Astrocyte of the cerebellum (primary cell): Measurements from ENCODE around the gene APP.

Experiments
- DNase-seq: peaks from one replicate; pipeline ENCODE4 v3.0.0-alpha.2; 2011; ENCODE audit warnings: low read depth
- H3K4me3 ChIP-seq: 2 replicates; pipeline ENCODE4 v1.5.1; 2011; ENCODE audit warnings: mild to moderate bottlenecking, low read depth, low read length, moderate library complexity
- CTCF ChIP-seq: IDR thresholded peaks from 2 replicates; pipeline ENCODE4 v1.5.1; 2012; ENCODE audit warnings: low read length, low read depth, moderate library complexity, mild to moderate bottlenecking; ENCODE audit errors: missing control alignments
- in situ Hi-C: cut with HindIII; loops from 2 replicates; pipeline ENCODE4 v1.10.0; 2017; ENCODE audit warnings: low sequenced_read_pairs

Gene APP

GRCh38 chr21:26194811-26195251 lies 24.3 kb upstream of the APP start:
- in situ Hi-C loops, result no loop called here
- no peak overlapping the region for H3K4me3 ChIP-seq
- TF ChIP-seq CTCF, result no peak
- DNase-seq, result no peak

- H3K4me3 ChIP-seq, result no peak overlapping the region
- no peak for DNase-seq
- TF ChIP-seq CTCF, result no peak
- in situ Hi-C loops, result no loop called here
These were observed 23.8 kb upstream of the APP start for GRCh38 chr21:26194326-26194725.

- in situ Hi-C loops, result no loop called here
- no peak for TF ChIP-seq CTCF
- H3K4me3 ChIP-seq, result no peak overlapping the region
- no peak for DNase-seq
These were observed 21.0 kb upstream of the APP start for GRCh38 chr21:26191609-26192008.

GRCh38 chr21:26188422-26188821 lies 17.9 kb upstream of the APP start:
- in situ Hi-C loops, result no loop called here
- no peak for TF ChIP-seq CTCF
- no peak for DNase-seq
- no peak overlapping the region for H3K4me3 ChIP-seq

- in situ Hi-C loops, result no loop called here
These were observed 14.9 kb upstream of the APP start for GRCh38 chr21:26185446-26185845.

GRCh38 chr21:26185021-26185420 lies 14.5 kb upstream of the APP start:
- in situ Hi-C loops, result no loop called here
- H3K4me3 ChIP-seq, result no peak overlapping the region
- TF ChIP-seq CTCF, result no peak
- no peak for DNase-seq

More at GRCh38 chr21:26185446-26185845, 14.9 kb upstream of the APP start:
- TF ChIP-seq CTCF, result no peak
- no peak overlapping the region for H3K4me3 ChIP-seq
- no peak for DNase-seq

GRCh38 chr21:26179501-26179900 lies 8.9 kb upstream of the APP start:
- DNase-seq, result no peak
- no peak for TF ChIP-seq CTCF

More at GRCh38 chr21:26179501-26179900, 8.9 kb upstream of the APP start:
- in situ Hi-C loops, result no loop called here
- H3K4me3 ChIP-seq, result no peak overlapping the region
